ENCODE measurements around the gene SNRK. TPM values are rescaled to one million over a fixed set of nuclear protein-coding genes. Genes with fewer than 3 reads are reported as not detected.

Gene SNRK
- total and polyA plus RNA-seq, 2 donors (not counting 3 experiments of a cell fraction or from before 2014, with no cell fraction given): 43.3 to 99.9 TPM

GRCh38 chr3:43316783-43317460 lies 30.6 kb downstream of the SNRK start:
- Histone ChIP-seq H3K4me3 (replicated peaks in 1 of 3; ENCODE audit: insufficient read depth in 1 of 3, low read depth in 1 of 3, low read length in 3 of 3) (no peak overlapping the region), H3K27me3 (ENCODE audit: control insufficient read depth in 2 of 2, insufficient read depth in 2 of 2, low read length in 2 of 2) (no peaks in the 10 kb centered on the region), H2AFZ (ENCODE audit: low read depth, low read length) (no peak overlapping the region), H3K9me3 (replicated peaks; ENCODE audit: control insufficient read depth, insufficient read depth, low read length) (no peaks in the 10 kb centered on the region), H3K4me1 (ENCODE audit: control insufficient read depth, extremely low read depth, insufficient read depth, low read length) (peaks cover 30% of the 10 kb centered on the region), H3K9ac (replicated peaks; ENCODE audit: extremely low read depth, insufficient read depth, low read length) (no peak overlapping the region), H3K9me1 (replicated peaks; ENCODE audit: control insufficient read depth, extremely low read depth, insufficient read depth, low read length) (no peaks in the 10 kb centered on the region), H3K4me2 (ENCODE audit: insufficient read depth, low read length) (no peak overlapping the region), H3K79me2 (ENCODE audit: control insufficient read depth, insufficient read depth, low read length) (peaks cover 100% of the 10 kb centered on the region), H4K20me1 (replicated peaks; ENCODE audit: control insufficient read depth, extremely low read depth, insufficient read depth, low read length) (peaks cover 34% of the 10 kb centered on the region), H3K36me3 (ENCODE audit: control insufficient read depth in 2 of 2, extremely low read depth in 1 of 2, insufficient read depth in 2 of 2, low read length in 2 of 2) (peaks cover 8 to 23% of the 10 kb centered on the region in 2 experiments), H3K27ac (ENCODE audit: insufficient read depth, low read depth, low read length) (peak overlapping the region; percentile 36)
- FAIRE-seq (no peak), DNase-seq (ENCODE audit: low read depth, low spot score) (peak; percentile 30)
- ChIA-PET CTCF (interaction anchor here (0.9 to 2.6 kb wide), 6 partner anchors 9 to 186 kb away, joined by 4 to 11 read pairs (median 4); no protein-coding TSS in a partner anchor), POLR2A (no interaction called here)
- intact Hi-C loops (cut with micrococcal nuclease) (no loop called here), dilution Hi-C loops (cut with MboI; ENCODE audit: extremely low pct_ligation_motif_present, low sequenced_read_pairs) (no loop called here)
- BruUV-seq (replicated peaks): no TSS peak
- no peak for TF ChIP-seq POLR2AphosphoS5 (IDR thresholded peaks at IDR 0.05; ENCODE audit: insufficient read depth, low read depth, low read length)
- no peak for TF ChIP-seq GATA2 (IDR thresholded peaks at IDR 0.05; ENCODE audit: insufficient read depth, insufficient read length, low read depth, low read length)
- TF ChIP-seq POLR2A (IDR thresholded peaks at IDR 0.05; ENCODE audit: low read depth, low read length): no peak
- TF ChIP-seq JUN (IDR thresholded peaks at IDR 0.05; ENCODE audit: borderline replicate concordance, insufficient read depth, insufficient read length, low read depth): no peak
- TF ChIP-seq, protein P1, sequence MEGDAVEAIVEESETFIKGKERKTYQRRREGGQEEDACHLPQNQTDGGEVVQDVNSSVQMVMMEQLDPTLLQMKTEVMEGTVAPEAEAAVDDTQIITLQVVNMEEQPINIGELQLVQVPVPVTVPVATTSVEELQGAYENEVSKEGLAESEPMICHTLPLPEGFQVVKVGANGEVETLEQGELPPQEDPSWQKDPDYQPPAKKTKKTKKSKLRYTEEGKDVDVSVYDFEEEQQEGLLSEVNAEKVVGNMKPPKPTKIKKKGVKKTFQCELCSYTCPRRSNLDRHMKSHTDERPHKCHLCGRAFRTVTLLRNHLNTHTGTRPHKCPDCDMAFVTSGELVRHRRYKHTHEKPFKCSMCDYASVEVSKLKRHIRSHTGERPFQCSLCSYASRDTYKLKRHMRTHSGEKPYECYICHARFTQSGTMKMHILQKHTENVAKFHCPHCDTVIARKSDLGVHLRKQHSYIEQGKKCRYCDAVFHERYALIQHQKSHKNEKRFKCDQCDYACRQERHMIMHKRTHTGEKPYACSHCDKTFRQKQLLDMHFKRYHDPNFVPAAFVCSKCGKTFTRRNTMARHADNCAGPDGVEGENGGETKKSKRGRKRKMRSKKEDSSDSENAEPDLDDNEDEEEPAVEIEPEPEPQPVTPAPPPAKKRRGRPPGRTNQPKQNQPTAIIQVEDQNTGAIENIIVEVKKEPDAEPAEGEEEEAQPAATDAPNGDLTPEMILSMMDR (IDR thresholded peaks at IDR 0.05; ENCODE audit: extremely low read depth in 1 of 2, insufficient read depth in 1 of 2, low read depth in 1 of 2, low read length in 2 of 2): no peak
- no peak for TF ChIP-seq FOS (IDR thresholded peaks at IDR 0.05; ENCODE audit: borderline replicate concordance, insufficient read depth, low read length)
- TF ChIP-seq MYC (IDR thresholded peaks at IDR 0.05; ENCODE audit: low read depth, low read length): no peak
- TF ChIP-seq EZH2 (IDR thresholded peaks at IDR 0.05; ENCODE audit: borderline replicate concordance, low read depth, low read length, severe bottlenecking): no peak
- TF ChIP-seq, protein P2, sequence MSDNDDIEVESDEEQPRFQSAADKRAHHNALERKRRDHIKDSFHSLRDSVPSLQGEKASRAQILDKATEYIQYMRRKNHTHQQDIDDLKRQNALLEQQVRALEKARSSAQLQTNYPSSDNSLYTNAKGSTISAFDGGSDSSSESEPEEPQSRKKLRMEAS (IDR thresholded peaks at IDR 0.05; ENCODE audit: insufficient read depth, insufficient read length): no peak

All from endothelial cell of umbilical vein (primary cell).